ENCODE data around the gene EP400. TPM values are rescaled to one million over a fixed set of nuclear protein-coding genes. Genes with fewer than 3 reads are reported as not detected.

The EP400 gene
- total and polyA plus RNA-seq, 2 of the 13 experiments (the other 11 are each of a cell fraction or from before 2014, with no cell fraction given): 4.9 to 5.0 TPM

DNA sequence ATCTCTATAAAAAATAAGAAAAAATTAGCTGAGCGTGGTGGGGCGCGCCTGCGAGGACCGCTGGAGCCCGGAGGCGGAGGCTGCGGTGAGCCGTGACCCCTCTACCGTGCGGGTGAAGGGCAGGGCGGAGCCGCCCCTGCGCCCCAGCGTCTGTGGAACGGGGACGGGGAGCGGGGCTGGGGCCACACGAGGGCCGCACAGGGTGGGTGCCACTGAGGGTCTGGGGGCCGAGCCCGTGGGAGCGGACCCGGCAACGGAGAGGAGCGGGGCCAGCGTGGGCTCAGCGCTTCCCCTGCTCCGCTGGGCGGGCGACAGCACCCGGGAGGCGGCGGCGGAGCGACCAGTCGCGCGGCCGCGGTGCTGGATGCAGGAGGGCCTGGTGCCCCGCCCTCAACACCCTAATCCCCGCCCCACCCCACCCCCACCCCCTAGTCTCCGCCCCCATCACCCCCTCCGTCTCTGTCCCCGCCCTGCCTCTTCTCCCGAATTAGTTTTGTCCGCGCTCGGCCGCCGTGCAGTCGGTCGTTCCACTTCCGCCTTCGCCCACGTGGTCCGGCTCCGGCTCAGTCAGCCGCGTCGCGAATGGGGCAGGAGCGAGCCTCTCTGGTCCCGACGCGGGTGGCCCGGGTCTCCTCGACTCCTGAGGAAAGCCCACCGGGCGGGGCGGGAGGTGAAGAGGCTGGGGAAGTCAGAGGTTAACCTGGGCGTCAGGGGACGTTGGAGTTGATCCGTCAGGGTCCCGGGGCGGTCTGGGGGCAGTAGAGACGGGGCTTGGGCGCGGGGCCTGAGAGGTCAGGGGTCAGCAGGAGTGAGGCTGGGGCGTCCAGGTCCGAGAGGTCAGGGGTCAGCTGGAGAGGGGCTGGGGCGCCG, 20.8 kb upstream of the EP400 start, which contains the start of gene PUS1 (continued):
- TF ChIP-seq, protein P1, sequence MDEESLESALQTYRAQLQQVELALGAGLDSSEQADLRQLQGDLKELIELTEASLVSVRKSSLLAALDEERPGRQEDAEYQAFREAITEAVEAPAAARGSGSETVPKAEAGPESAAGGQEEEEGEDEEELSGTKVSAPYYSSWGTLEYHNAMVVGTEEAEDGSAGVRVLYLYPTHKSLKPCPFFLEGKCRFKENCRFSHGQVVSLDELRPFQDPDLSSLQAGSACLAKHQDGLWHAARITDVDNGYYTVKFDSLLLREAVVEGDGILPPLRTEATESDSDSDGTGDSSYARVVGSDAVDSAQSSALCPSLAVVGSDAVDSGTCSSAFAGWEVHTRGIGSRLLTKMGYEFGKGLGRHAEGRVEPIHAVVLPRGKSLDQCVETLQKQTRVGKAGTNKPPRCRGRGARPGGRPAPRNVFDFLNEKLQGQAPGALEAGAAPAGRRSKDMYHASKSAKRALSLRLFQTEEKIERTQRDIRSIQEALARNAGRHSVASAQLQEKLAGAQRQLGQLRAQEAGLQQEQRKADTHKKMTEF (CRISPR knock-in tag; IDR thresholded peaks at IDR 0.05): peak; percentile 54
- TF ChIP-seq ZNF225 (CRISPR knock-in tag; IDR thresholded peaks at IDR 0.05) (no peak), ZNF432 (CRISPR knock-in tag; IDR thresholded peaks at IDR 0.05; ENCODE audit: borderline replicate concordance) (no peak), RAD51 (IDR thresholded peaks at IDR 0.05; ENCODE audit: borderline replicate concordance) (peak; percentile 27; the same call in 1 of the 2 replicates), ZNF563 (CRISPR knock-in tag; IDR thresholded peaks at IDR 0.05) (peak; percentile 19; the same call in 1 of the 2 replicates), AHR (CRISPR knock-in tag; IDR thresholded peaks at IDR 0.05) (no peak), RORA (CRISPR knock-in tag; IDR thresholded peaks at IDR 0.05) (no peak), NR2F6 (IDR thresholded peaks at IDR 0.05) (peak; percentile 93), NR2F6 (CRISPR knock-in tag; IDR thresholded peaks at IDR 0.05) (peak; percentile 88), KDM3A (CRISPR knock-in tag; IDR thresholded peaks at IDR 0.05; ENCODE audit: low read depth) (peak; percentile 53; the same call in 1 of the 2 replicates), KMT2B (CRISPR knock-in tag; IDR thresholded peaks at IDR 0.05) (peak; percentile 80), JUN (CRISPR knock-in tag; IDR thresholded peaks at IDR 0.05) (no peak), RFX5 (IDR thresholded peaks at IDR 0.05; ENCODE audit: low read depth, low read length) (no peak), HMG20A (CRISPR knock-in tag; IDR thresholded peaks at IDR 0.05; ENCODE audit: borderline replicate concordance) (no peak), ZSCAN31 (CRISPR knock-in tag; IDR thresholded peaks at IDR 0.05; ENCODE audit: low read depth) (0 out of 2 replicates have a peak, but pooled peaks have one; percentile 35), POGZ (CRISPR knock-in tag; IDR thresholded peaks at IDR 0.05) (peak; percentile 69; the same call in 1 of the 2 replicates), ZBTB20 (CRISPR knock-in tag; IDR thresholded peaks at IDR 0.05; ENCODE audit: borderline replicate concordance, low read depth) (peak; percentile 71; the same call in 1 of the 2 replicates), CHCHD3 (CRISPR knock-in tag; IDR thresholded peaks at IDR 0.05) (no peak), SOX5 (CRISPR knock-in tag; IDR thresholded peaks at IDR 0.05; ENCODE audit: borderline replicate concordance) (peak; percentile 23; the same call in 1 of the 2 replicates), SMC3 (IDR thresholded peaks at IDR 0.05; ENCODE audit: low read length) (no peak), DPF2 (CRISPR knock-in tag; IDR thresholded peaks at IDR 0.05; ENCODE audit: borderline replicate concordance, low read depth) (no peak), ZIK1 (CRISPR knock-in tag; IDR thresholded peaks at IDR 0.05; ENCODE audit: borderline replicate concordance, low read depth) (peak; percentile 38; the same call in 1 of the 2 replicates), ZNF34 (CRISPR knock-in tag; IDR thresholded peaks at IDR 0.05; ENCODE audit: borderline replicate concordance) (no peak), RARG (CRISPR knock-in tag; IDR thresholded peaks at IDR 0.05; ENCODE audit: low read depth) (no peak), CEBPG (CRISPR knock-in tag; IDR thresholded peaks at IDR 0.05) (no peak), ZFP90 (CRISPR knock-in tag; IDR thresholded peaks at IDR 0.05; ENCODE audit: borderline replicate concordance) (peak; percentile 89), ZNF564 (CRISPR knock-in tag; IDR thresholded peaks at IDR 0.05) (no peak; the same call in 1 of the 2 replicates), SNAI1 (CRISPR knock-in tag; IDR thresholded peaks at IDR 0.05; ENCODE audit: borderline replicate concordance) (peak; percentile 81; the same call in 1 of the 2 replicates)
- TF ChIP-seq, protein P2, sequence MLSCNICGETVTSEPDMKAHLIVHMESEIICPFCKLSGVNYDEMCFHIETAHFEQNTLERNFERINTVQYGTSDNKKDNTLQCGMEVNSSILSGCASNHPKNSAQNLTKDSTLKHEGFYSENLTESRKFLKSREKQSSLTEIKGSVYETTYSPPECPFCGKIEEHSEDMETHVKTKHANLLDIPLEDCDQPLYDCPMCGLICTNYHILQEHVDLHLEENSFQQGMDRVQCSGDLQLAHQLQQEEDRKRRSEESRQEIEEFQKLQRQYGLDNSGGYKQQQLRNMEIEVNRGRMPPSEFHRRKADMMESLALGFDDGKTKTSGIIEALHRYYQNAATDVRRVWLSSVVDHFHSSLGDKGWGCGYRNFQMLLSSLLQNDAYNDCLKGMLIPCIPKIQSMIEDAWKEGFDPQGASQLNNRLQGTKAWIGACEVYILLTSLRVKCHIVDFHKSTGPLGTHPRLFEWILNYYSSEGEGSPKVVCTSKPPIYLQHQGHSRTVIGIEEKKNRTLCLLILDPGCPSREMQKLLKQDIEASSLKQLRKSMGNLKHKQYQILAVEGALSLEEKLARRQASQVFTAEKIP (CRISPR knock-in tag; IDR thresholded peaks at IDR 0.05; ENCODE audit: borderline replicate concordance): no peak
